ENCODE results near the gene DOK7.

The DOK7 gene

DNA sequence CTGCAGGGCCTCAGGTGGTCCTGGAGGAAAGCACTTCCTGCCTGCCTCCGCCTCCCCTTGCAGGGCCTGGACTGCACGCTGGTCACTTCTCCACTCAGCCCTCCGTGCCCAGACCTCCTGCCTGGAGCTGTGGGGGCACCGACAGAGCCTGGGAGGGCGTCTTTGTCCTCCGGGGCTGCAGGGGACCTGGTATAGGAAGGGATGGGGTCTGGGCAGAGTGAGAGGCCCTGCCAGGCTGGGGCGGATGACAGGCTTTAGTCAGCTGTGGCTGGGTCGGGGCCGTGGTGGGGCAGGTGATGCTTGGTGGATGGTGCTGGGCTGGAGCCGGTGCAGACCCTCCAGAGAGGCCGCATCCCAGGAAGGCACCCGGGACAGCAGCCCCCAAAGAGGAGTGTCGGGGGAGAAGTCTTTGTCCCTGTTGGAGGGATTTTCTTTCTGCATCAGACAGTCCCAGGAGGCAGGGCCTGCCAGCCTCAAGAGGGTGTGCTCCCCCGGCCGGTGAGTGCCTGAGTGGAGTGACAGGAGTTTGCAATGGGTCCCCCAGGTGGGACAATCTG, 1.3 kb downstream of the DOK7 start:
- FAIRE-seq = no peak

DNA sequence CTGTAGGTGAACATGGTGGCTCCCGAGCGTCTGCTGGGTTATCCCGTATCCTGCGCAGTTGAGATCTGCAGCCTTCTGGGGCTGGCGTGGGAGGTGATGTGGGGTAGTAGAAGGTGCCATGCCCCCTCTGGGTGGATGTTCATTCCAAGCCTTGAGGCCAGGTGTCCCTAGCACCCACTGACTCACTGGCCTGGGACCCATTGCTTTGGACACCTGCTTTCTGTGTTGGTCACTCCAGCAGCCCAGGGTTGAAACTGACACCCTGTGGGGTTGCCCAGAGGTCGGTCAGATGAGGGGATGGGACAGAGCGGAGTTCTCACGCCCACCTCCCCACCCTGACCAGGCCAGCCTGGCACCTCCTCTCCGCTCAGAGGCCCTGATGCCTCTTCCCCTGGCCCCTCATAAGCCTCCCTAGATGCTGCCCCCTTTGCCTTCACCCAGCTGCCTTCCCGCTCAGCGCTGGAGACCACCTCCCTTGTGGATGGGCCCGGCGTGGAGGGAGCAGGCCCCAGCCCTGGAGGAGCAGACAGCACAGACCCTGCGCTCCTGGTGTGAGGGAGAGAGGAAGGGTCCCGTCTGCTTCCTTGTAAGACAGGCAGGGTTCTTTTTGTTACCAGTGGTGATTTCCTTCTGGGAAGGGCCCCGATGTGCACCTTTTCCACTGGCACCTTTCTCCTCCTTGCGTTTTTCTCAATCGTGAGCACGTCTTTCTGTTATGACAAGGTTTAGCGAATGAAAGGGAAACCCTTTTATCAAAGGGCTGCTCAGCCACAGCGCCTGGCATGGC, 2.0 kb downstream of the DOK7 start:
- FAIRE-seq = no peak

DNA sequence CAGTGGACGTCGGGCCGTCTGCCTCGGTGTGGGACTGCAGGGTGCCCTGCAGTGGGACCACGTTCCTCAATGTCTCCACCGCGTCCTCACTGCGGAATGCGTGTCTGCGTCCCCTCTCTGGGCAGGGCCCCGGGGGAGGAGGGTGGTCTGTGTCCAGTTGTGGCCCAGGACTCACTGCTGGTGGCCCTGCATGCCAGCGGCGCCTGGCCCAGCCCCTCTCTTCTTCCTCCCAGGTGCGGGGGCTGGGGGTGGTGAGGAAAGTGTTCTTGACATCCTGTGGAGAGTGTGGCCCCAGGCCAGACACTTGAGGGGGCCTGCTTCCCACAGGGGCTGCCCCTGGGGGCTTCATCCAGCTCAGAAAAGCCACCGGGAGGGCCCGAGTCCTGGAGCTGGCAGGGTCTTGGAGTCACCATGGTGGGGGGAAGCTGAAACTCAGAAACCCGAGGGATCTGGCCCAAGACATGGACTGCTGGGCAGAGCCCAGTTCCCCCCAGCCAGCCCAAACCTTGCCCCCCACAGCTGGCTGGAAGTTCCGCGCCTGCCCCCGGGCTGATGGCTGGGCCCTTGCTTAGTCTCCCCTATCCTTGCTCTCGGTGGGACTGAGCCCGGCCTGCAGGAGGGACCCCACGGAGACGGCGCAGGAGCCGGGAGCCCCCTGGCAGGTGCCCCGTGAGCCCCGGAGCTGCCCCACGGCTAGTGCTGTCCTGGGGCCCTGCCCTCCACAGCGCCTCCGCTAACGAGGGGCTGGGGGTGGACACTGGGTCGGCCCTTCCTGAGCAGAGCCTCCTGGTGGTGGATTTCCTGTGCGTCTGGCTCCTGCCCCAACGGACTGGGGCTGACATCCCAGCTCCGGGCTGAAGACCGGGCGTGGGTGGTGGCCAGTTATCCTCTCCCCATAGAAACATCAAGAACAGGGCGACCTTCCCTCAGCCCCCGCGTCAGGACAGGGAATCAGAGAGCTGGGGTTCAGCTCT, 2.9 kb downstream of the DOK7 start:
- FAIRE-seq = no peak

DNA sequence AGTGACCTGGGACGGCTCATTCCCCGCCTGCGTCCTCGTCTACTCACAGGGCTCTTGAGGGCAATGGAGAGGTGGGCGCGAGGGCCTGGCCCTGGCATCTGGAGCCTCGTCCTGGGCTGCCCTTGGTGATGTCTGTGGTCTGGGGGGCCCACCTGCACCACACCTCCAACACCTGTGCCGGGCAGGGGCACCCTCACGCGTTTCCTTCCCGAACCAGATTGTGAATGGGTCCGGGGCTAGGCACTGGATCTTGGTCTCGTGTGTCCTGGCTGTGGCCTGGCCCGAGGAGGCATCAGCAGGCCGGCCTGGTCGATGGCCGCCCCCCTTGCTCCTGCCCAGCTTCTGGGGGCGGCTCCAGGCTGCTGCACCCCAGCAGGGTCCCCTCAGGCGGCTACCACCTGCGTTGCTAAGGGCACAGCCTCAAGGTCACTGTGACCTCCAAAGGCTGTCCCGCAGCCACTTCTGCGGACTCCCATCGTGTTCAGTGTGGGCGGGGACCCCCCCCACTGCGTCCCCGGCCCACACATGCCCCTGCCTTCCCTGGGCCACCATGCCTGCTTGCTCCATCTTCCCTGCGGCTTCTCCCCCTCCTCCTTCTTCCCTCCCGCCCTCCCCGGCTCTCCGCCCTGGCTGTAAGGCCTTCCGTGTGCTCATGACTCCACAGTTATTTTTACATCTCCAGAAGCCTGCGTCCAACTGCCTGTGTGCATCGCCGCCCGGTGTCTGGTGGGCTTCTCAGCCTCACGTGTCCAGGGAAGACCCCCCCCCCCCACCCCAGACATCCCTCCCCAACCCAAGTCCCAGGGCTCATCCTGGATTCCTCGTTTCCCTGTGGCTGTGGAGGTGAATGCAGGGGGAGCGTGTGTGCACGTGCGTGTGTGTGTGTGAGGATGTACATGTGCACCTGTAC, 3.8 kb downstream of the DOK7 start:
- FAIRE-seq = no peak

DNA sequence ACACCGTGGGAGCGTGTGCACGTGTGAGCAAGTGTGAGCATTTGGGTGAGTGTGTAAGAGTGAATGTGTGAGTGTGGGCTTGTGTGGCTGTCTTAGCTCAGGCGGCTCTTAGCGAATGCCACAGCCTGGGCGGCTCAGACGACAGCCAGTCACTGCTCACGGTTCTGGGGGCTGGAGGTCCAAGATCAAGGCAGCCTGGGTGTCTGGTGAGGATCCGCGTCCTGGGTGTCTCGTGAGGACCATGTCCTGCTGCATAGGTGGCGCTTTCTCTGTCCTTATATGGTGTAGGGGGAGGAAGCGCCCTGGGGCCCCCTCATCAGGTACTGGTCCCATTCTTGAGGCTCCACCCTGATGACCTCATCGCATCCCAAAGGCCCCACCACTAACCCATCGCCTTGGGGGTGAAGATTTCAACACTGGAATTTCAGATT, 4.5 kb downstream of the DOK7 start:
- FAIRE-seq = no peak

DNA sequence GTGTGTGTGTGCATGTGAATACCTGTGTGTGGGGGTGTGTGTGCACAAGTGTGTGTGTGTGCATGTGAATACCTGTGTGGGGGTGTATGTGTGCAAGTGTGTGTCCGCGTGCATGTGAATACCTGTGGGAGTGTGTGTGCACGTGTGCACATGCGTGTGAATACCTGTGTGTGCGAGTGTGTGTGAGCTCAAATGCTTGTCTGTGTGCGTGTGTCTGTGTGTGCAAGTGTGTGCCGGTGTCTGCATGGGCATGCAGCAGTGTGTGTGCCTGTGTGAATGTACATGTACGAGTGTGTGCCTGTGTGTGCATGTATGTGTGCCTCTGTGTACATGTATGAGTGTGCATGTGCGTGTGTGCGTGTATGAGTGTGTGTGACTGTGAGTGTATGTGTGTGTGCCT, 5.0 kb downstream of the DOK7 start:
- no peak for FAIRE-seq

DNA sequence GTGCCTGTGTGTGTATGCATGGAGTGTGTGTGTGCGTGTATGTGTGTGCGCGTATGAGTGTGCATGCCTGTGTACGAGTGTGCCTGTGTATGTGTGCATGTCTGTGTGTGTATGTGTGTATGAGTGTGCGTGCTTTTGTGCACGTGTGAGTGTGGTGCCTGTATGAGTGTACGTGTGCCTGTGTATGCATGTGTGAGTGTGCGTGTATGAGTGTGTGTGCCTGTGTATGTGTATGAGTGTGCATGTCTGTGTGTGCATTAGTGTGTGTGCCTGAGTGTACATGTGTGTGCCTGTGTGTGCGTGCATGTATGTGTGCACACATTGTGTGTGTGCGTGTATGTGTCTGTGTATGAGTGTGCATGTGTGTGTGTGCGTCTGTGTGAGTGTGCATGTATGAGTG, 5.7 kb downstream of the DOK7 start:
- no peak for FAIRE-seq

DNA sequence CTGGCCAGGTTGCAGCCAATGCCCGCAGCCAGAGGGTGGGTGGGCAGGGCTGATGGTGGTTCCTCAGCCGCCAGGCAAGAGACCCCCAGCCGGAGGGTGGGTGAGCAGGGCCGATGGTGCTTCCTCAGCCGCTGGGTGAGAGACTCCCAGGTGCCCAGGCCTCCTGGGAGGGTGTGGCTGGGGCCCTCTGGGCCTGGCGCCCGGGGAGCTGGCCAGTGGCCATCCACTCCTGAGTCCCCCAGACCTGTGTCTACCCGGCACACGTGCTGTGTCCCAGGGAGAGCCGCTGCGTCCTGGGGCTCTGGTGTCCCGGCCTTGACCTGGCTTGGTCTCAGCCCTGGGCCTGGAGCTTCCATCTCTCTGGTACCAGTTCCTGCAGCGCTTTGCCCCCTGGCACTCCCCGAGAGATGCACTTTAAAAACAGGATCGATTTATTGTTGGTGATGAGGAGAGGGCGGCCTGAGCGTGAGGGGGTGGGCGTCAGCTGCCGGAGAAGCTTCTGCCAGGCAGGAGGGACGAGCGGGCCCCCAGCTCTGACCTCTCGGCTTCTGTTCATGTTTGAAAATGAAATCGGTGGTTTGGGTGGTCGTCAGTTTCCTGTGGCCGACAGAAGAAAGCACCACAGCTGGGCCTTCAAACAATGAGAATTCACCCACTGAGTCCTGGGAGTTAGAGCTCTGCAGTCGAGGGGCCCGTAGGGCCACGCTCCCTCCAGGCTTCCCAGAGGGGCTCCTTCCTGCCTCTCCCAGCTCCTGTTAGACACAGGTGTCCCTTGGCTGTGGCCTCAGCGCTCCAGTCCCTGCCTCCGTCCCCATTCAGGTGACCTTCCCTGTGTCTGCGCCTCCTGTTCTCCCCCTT, 6.5 kb downstream of the DOK7 start:
- FAIRE-seq = no peak

DNA sequence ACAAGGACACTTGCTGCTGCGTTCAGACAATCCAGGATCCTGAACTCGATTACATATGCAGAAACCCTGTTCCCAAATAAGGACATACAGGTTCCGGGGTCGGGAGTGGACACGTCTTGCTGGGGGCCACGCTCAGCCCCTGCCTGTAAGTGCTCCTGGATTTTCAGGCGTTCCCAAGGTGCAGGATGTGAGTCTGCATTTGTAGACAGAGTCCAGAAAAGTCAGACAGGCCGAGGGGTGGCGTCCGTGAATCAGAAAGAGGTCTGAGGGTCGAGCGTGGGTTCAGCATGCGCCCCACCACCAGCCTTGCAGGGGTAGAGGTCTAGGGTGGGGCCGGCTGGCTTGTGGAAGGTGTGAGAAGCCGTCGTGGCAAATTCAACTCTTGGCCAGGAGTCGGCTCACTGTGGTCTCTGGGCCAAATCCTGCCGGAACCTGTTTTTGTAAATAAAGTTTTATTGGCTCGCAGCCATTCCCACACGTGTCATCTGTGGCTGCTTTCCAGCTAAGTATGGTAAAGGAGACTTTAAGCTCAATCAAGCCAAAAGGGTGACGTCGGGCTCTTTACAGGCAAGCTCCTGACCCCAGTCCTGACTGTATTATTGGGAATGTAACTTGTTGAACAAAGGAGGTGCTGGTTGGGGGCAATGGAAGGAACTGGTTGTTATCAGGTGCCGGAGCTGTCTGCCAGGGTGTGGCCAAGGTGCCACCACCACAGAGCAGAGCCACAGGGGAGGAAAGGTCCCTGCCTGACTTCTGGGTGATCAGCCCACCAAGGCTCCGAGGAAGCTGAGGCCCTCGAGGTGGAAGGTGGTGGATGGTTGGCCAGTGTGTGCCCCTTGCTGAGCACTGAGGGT, 7.4 kb downstream of the DOK7 start:
- no peak for FAIRE-seq

DNA sequence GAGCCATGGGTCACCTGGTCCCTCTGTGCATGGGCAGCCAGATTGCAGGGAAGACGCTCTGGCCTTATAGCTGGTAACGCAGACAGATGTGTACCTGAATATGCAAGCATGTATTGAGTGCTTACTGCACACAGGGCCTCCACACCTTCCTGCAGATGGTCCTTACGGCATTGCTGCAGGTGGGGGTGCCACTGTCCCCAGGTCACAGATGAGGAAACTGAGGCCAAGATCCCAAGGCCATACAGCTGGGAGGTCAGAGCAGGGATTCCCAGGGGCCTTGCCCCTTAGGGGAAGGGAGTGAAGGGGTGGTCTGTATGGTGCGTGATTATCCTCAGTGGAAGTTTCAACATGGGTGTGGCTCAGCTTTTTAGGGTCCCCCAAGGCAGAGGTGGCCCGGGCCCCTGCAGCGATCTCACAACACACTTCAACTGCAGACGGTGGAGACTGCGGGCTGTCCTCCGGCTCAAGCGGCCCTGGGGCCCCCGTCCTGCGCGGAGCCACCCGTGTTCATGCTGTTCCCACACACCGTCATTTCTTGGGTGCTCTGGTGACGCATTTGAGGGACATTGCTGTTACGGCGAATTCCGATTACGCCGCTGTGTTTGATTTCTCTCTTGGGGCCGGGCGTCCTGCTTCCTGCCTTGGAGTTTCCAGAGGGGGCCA, 8.1 kb downstream of the DOK7 start:
- FAIRE-seq = no peak

DNA sequence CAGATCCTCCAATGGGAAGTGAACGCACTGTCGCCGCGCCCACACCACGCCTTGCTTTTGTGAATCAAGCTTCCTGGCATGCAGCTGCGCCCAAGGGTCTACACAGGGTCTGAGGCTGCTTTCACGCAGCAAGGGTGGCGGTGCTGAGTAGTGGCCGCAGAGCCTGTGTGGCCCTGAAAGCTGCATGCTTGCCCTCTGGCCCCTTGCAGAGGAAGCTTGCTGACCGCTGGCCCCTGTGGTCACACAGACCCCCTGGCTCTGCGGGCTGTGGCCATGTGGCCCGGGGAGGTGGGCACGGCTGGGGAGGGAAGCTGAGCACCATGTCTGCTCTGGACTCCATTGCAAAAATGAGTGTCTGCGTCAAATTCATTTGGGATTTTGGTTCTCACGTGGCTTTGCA, 8.8 kb downstream of the DOK7 start:
- FAIRE-seq = no peak

DNA sequence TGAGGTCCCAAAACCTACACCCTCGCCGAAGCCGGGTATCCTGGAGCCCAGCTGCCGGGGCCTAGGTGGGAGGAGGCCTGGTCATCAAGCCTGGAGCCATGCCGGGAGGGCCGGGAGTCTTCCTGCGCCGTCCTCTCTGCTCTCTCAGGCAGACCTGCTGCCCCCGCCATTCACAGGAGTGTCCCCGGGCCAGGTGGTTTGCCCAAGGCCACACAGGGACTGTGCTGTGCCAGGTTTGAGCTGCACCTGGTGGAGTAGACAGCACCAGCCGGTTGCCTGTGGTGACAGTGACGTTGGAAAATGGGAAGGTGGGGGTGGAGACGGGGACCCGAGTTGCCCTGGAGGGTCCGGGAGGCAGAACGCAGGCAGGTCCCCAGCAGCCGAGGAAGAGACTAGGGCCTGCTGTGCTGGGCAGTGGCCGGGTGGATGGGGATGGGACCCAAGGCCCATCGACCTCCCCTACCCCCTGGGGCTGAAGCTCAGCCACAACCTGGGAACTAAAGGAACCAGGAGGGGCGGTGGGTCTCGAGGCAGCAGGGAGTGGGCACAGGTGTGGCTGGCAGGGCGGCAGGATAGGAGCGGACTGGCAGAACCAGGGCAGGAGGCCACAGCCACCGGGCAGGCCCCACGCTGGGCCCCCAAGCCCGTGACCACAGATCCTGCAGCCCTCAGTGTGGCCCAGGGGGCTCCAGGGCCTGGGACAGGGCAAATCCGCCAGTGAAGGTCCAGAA, 9.5 kb downstream of the DOK7 start:
- no peak for FAIRE-seq

DNA sequence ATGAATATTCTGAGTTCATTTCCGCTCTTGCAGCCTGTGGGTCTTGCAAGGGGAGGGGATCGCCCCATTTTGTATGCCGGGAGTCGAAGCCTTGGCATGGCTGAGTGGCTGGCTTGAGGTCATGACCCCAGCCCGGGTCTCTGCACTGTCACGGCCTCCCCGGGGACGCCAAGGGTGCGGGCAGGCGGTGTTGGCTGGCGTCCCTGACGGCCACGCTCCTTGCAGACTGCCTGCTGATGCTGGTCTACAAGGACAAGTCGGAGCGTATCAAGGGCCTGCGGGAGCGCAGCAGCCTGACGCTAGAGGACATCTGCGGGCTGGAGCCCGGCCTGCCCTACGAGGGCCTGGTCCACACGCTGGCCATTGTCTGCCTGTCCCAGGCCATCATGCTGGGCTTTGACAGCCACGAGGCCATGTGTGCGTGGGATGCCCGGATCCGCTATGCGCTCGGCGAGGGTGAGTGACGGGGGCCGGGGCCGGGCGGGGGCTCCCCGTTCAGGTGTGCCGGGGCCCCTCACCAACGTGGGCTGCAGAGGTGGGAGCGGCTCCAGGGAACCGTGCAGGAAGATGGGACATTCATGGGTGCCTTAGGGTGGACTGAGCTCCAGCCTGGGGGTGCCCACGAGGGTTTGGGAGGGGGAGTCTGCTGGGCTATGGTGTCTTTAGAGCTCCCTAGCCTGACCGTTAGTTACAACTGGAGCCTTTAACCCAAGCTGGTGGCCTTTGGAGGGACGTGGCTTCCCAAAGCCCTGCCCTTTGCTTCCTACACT, 10.3 kb downstream of the DOK7 start:
- FAIRE-seq = no peak

DNA sequence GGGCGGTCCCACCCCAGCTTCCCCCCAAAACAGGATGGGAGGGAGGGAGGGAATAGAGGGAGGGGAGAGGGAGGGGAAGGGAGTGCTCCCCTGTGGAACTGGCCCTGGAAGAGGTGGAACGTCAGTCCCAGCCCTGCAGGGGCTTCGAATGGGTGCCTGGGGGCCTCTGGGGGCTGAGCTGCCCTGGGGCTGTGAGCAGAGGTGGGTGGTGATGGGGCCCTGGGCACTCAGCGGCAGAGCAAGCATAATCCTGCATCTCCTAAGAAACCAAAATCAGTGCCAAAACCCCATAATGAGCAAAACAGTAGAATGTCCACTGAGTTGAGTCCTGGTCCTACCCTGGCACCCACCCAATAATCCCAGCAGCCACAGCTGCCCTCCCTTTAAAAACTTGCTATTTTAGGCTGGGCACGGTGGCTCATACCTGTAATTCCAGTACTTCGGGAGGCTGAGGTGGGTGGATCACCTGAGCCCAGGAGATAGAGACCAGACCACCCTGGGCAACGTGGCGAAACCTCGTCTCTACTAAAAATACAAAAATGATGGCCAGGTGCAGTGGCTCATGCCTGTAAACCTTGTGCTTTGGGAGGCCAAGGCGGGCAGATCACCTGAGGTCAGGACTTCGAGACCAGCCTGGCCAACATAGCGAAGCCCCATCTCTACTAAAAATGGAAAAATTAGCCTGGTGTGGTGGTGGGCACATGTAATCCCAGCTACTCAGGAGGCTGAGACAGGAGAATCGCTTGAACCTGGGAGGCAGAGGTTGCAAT, 11.1 kb downstream of the DOK7 start:
- FAIRE-seq = no peak

DNA sequence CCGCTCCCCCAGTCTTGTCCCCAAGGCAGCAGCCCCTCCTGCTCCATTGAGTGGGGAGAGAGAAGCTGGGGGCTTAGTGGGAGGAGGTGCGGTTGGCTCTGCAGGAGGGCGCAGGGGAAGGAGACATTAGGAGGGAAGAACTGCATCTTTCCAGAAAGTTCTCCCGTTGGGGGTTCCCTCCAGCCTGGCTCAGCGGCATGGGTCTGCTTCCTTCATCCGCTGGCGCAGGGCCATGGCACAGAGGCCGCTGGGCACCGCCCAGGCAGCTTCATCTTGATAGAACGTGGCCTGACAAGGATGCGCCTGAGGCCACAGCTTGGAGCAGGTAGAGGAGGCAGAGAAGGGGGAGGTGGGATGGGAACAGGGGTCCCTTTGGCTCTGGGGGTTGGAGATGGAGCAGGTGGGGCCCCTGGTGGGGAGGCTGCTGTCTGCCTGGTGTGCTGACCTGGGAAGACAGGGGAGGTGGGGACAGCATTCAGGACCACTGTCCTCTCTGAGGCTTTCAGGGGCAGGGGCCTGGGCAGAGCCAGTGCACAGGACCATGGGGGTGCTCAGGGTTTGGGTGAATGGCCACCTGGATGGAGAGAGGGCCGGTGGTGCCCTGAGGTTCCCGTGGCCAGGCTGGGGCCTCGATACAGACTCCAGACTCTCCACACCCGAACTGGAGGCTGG, 12.1 kb downstream of the DOK7 start:
- FAIRE-seq = no peak

DNA sequence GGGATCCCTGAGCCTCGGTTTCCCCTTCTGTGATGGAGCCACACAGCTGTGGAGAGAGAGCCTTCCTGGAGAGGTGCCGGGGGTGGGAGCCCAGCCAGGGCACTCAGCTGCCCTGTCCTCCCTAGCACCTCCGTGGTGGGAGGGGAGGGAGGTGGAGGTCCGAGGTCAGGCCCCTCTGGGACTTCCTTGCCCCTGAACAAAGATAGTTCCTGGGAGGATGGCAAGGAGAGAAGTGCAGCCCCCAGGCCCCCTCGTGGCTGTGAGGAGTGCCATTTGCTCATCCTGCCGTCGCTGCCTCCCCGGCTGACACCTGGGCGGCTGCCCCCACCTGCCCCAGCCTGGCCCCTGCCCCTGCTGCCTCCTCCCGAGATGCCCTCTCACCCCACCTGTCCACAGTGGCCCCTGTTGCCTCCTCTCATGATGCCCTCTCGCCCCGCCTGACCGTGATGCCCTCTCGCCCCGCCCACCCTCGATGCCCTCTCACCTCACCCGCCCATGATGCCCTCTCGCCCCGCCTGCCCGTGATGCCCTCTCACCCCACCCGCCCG, 12.7 kb downstream of the DOK7 start:
- no peak for FAIRE-seq

DNA sequence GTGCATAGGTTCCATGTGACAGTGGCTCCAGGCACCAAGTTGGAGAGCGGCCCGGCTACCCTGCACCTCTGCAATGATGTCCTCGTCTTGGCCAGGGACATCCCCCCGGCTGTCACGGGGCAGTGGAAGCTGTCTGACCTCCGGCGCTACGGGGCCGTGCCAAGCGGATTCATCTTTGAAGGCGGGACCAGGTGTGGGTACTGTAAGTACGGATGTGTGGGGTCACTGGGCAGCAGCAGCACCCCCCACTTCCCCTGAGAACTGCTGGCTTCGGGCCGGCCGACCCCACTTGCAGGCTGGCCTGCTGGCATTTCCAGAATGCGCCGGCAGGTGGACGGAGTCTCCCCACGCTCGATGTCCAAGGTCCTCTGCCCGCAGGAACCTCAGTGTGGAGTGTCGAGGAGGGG, 13.2 kb downstream of the DOK7 start:
- FAIRE-seq = no peak

All from colon (tissue), 2 donors.